NCI-H146 treated with DMSO at 0.1 percent for 48 hours (cell line): ENCODE data around the gene HYOU1.
A peak's percentile ranks its signal among the peaks of the same experiment; 100 is the strongest.
"Not testable (repeated sequence)": the region's sequence is repeated elsewhere in the genome, so short reads cannot be mapped to it uniquely, and the experiment has no call there.

Experiments used
- DNase-seq: peaks from one replicate; lab custom pipeline; 2025; ENCODE audit not compliant: unreplicated experiment; lab: John Stamatoyannopoulos, UW

The HYOU1 gene

GRCh38 chr11:119087747-119088241, 30.8 kb upstream of the HYOU1 start:
- no peak for DNase-seq

DNA sequence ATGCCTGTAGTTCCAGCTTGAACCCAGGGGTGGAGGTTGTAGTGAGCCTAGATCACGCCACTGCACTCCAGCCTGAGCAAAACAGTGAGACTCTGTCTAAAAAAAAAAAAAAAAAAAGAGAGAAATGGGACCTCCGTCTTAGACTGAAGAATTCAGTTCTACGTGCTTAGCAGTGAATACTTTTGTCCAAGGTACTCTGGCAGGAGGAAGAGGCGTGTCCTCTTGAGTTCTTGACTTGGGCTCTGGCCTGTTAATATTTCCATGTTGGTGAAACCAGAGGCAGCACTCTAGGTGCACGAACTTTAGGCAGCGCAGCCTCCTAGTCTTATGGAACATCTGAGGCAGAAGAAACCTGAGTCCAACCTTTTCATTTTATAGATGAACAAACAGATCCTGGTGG, 30.1 kb upstream of the HYOU1 start:
- DNase-seq = no peak

DNA sequence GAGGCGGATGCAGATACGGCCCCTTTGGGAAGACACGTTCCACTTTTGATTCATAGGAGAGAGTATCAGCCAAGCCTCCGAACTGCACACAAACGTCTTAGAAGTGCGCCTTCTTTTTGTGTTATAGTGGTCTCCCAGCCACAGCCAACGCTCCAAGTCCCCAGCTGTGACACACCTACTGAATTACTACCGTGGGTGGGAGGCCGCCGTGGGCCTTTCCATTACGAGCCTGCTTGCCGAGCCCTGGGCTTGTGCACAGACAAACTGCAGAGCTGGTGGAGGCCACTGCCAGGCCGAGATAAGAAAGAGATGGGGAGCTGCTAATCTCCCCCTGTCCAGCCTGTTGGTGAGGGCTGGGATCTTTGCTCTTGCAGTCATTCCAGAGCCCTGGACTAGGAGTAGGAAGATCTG, 28.4 kb upstream of the HYOU1 start:
- peak; percentile 59 for DNase-seq

- peak; percentile 93 for DNase-seq
Measured at GRCh38 chr11:119084663-119085436, 27.8 kb upstream of the HYOU1 start, which contains the start of gene HMBS. Gene HMBS, plus strand, starts transcription at chr11:119084881. Its CDS starts 153 bp downstream, at chr11:119085034.

DNA sequence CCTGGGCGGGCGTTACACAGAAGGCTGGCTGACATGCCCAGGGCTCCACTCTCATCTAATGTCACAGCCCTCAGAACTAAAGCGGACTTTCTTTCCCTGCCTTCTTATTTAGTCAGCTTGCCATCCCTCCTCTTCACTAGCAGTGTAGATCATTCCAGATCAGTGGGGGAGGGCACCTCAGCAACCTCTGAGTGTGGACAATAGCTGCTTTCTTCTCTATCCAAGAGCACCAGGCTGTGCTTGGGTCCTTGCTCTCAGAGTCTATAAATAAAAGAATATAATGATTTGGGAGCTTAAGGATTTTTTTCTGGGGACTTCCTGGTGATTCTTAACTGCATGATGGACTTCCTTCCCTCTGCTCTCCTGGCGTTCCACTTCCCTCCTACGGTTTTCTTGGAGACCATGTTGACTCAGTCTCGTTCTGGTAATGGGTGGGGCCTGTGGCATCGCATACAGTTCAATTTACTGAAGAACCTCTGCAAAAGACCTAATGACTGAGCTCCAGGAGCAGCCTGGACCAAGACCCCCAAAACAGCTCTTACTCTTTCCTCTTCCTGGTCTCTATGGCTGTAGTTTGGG, 24.8 kb upstream of the HYOU1 start:
- DNase-seq = no peak

DNA sequence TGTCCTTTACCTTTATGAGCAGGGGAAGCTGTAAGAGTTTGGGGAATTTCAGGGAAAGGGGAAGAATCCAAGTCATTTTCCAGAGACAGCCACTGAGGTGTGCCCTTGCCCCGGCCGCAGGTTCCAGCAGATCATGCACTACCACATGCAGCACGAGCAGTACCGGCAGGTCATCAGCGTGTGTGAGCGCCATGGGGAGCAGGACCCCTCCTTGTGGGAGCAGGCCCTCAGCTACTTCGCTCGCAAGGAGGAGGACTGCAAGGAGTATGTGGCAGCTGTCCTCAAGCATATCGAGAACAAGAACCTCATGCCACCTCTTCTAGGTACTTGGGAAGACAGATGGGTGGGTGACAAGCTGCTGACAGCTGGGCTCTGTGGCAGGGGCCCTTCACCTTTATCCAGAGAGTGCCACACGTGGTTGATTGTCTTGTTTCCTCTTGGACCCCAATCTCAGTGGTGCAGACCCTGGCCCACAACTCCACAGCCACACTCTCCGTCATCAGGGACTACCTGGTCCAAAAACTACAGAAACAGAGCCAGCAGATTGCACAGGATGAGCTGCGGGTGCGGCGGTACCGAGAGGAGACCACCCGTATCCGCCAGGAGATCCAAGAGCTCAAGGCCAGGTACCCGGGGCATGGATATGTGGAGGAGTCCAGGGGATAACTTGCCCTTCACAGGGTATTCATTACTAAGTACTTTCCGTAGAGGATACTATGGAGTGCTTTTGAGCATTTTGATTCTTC, 21.8 kb upstream of the HYOU1 start:
- DNase-seq = no peak

GRCh38 chr11:119077839-119078238, 20.8 kb upstream of the HYOU1 start:
- no peak for DNase-seq

DNA sequence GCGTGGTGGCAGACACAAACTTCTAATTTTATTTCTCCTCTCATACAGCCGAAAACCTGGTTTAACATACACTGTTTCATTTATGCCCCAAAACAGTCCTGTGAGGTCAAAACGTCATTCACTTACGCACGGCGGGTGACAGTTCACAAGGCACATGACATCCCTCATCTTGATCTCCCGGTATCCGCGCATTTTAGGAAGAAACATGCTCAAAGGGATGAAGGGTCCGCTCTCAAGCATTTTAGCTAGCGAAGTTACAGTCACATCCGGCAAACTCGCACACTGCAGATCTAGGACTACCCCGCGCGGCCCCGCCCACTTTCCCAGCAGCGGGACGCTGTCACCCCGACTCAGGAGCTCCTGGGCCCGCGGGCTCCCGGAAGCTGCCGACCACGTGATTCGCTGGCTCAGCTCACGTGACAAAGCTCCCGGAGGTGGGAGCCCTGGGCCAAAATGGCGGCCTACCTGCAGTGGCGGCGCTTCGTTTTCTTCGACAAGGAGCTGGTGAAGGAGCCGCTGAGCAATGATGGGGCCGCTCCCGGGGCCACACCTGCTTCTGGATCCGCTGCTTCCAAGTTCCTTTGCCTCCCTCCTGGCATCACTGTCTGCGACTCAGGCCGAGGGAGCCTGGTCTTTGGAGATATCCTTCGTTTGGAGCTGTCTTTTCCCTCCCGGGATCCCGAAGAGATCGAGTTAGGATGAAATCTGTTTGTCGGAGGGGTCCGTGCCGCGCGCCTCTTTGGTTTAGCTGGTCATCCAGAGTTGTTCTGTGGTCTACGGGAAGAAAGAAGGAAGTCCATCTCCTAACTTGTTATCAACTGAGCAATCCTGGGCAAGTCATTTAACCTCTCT, 10.6 kb upstream of the HYOU1 start, which contains the start of gene VPS11:
VPS11 (plus strand) TSS at position 448 of the 852 bp plus-strand sequence; CDS start at position 454, 6 bp downstream.
- DNase-seq = peak; percentile 89

DNA sequence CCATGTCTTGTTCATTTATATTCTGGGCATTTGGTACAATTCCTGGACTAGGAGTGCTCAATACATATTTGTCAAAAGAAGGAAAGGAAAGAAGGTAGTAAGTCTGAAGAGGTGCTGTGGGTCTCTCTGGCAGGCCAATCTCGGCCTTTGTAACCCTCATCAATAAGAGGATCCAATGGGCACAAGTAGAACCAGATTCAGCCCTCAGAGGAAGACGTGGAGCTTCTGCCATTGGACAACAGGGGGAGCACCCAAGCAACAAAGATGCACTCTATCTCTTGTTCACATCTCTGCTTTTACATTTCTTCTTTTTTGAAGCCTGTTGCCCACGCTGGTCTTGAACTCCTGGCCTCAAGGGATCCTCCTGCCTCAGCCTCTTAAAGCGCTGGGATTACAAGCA, 8.4 kb upstream of the HYOU1 start:
- DNase-seq = peak; percentile 6

DNA sequence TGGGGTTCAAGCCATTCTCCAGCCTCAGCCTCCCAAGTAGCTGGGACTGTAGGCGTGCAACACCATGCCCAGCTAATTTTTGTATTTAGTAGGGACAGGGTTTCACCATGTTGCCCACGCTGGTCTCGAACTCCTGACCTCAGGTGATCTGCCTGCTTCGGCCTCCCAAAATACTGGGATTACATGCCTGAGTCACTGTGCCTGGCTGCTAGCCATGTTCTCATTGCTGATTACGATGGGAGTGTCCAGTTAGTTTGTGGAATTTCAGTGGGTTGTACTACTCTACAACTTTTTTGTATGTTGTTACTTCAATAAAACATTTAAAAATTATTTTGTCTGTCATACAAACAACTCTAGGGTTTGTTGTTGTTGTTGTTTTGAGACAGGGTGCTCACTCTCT, 5.8 kb upstream of the HYOU1 start:
- DNase-seq = no peak

GRCh38 chr11:119061256-119061655, 4.3 kb upstream of the HYOU1 start:
- DNase-seq = no peak

DNA sequence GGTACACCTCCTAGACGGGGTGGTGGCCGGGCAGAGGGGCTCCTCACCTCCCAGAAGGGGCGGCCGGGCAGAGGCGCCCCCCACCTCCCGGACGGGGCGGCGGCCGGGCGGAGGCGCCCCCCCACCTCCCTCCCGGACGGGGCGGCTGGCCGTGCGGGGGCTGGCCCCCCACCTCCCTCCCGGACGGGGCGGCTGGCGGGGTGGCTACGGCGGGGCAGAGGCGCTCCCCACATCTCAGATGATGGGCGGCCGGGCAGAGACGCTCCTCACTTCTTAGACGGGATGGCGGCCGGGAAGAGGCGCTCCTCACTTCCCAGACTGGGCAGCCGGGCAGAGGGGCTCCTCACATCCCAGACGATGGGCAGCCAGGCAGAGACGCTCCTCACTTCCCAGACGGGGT, 2.1 kb upstream of the HYOU1 start:
- DNase-seq = not testable (repeated sequence)

DNA sequence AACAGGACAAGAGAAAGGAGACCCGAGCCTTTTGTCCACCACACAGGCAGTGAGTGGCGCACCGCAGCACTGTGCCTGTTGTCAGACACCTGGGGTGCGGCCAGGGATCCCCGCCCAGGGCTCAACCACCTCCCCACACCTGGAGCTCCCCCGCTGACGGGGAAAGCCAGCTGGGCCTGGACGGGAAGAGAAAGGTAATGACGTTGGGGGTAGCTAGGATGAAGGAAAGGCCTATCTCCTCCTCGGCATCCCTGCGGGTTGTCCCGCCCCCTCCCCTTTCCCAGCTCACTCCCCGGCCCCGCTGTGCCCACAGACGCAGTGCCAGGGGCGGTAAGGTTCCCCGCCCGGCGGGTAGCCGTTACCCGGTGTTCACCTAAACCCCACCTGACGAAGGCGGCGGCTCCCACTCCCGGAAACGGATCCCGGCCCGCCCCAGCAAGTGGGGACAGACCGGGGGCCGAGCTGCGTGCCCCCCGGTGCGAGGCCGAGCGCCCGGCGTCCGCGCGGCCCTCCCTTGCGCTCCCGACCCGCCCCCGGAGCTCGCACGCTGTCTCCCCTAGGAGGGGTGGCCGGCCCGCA, 495 bp downstream of the HYOU1 start:
- DNase-seq = peak; percentile 28

DNA sequence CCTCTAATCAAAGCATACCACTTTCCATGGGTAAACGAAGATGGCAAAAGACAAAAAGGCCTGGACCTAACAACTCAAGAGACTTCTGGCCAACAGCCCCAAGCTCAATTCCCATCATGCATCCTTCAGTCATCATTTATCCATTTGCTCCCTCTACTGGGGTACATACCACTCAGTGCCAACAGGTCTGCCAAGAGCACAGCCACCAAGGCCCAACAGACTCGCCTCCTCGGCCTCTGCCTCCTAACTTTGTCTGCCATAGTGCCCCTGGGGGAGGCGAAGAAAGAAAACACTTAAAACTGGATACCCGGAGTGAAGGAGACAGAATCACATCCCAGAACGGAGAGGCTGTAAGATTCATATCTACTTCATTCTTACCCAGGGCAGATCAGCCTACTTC, 1.1 kb downstream of the HYOU1 start:
- no peak for DNase-seq

DNA sequence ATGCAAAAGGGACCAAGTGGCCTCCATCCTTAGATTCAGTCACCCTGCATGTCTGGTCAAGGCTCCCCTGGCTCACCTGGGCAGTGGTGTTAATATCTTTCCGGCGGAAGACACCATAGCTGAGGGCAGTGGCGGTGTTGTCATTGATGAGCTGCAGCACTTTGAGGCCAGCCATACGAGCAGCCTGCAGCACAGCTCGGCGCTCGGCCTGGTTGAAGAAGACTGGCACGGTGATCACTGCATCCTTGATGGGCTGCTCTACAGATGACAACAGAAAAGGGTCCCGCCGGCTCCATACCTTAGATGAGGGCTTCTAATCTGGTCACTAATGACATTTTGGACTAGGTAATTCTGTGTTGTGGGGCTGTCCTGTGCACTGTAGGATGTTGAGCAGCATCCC, 2.6 kb downstream of the HYOU1 start:
- no peak for DNase-seq

GRCh38 chr11:119052163-119052814, 4.7 kb downstream of the HYOU1 start:
- DNase-seq = no peak

GRCh38 chr11:119051440-119052162, 5.4 kb downstream of the HYOU1 start:
- no peak for DNase-seq

- no peak for DNase-seq
Measured at GRCh38 chr11:119049081-119049480, 7.9 kb downstream of the HYOU1 start.

DNA sequence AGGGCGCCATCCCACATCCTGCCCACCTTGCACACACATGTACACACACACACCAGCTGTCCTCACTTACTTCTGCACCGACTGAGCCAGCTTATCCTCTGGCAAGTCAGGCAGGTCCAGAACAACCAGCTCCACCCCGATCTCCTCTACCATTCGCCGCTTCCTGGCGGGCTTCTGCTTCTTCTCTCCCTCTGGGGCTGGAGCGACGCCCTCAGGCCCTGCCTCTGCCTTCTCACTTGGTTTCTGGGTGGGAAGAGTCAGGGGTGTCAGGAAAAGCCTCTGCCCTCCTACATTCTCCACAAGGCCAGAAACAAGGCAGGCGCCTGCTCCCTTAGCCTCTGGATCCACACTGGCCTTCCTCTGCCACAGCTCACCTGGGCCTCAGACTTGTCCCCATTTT, 8.4 kb downstream of the HYOU1 start:
- DNase-seq = no peak
